NCI-H1105 (cell line): ENCODE results near the gene GPAT3.
A peak's percentile ranks its signal among the peaks of the same experiment; 100 is the strongest.
"Not testable (repeated sequence)": the region's sequence is repeated elsewhere in the genome, so short reads cannot be mapped to it uniquely, and the experiment has no call there.

Experiments used
- DNase-seq: peaks from one replicate; lab custom pipeline; 2025; lab: John Stamatoyannopoulos, UW

The GPAT3 gene

DNA sequence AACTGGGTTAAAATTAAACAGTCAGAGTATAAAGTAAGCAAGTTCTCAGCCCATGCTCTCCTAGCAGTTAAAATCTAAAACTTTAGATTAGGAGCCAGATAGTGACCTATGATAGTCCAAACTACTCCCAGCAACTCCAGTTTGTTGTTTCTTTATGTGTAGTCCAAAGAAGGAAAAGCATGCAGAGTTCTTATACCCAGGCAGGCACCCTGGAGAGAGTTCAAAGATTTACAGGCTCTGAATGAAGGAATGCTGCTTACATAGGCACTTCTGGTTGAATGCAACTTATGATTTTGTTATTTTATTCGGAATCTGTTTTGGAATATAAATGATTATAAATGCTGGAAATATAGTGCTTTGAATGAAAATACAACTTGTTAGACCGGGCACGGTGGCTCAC, 67.2 kb downstream of the GPAT3 start:
- DNase-seq = no peak

DNA sequence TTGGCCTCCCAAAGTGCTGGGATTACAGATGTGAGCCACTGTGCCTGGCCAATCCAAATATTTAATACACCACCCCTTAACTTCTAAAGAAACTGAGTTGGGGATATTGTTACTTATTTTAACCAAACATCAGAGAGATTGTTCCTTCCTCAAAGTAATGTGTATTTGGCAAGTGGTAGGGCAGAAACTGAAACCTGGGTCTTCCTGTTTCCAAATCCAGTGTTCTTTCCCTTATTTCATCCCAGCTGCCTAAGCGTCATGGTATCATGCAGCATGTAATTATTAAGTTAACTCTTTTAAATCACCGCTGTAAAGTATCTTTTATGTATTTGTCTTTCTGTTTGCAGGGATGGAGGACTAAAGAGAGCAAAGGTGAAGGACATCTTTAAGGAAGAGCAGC, 68.4 kb downstream of the GPAT3 start:
- DNase-seq = no peak

DNA sequence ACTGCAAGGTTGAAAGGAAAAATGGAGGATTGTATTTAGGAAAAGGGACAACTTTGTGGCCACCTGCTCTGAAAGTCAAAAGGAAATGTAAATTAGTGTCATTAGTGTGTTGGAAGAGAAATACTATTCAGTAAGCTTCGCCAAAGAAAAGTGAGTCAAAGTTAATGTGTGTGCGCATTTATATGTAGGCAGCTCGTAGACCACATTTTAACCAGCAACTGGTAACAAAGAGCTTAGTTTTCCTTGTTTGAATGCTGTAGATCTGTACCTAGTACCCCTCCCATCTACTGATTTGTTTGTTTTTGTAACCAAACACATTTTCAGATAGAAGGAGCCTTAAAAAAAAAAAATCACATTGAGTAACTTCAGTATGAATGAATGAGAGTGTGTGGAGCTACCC, 69.3 kb downstream of the GPAT3 start:
- DNase-seq = no peak

DNA sequence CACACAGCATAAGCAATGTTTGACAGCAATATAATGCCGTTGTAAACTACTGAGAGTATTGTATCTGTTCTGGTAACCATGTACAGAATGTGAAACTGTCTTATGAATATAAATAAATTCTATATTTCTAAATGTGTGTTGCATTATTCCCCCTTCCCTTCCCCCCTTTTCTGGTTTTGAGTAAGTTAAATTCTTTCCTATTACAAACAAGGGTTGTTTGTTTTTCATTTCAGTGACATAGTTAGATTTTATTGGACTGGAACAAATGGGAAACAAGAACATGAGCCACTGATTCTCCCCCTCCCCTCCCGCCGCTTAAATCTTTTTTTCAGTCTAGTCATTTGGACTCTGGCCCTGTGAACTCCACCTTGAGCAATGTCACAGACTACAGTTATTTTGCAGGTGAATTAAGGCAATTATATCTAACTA, 69.8 kb downstream of the GPAT3 start:
- no peak for DNase-seq

DNA sequence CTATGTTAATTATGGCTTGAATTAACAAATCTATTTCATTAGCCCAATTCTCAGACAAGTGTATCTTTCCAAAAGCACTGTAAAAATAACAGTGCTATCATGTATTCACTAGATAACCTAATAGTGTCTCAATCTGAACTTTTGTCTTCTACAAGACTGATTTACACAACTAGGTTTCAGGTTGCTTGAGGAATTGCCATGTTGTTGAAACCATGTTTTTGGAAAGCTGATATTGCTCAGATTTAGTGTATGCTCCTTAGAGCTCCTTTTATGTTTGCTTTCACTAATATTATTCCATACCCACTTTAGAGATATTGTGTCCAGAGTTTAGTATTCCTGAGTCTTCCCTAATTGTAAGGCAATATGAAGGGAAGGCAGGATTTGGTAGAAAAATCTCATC, 70.6 kb downstream of the GPAT3 start:
- no peak for DNase-seq

DNA sequence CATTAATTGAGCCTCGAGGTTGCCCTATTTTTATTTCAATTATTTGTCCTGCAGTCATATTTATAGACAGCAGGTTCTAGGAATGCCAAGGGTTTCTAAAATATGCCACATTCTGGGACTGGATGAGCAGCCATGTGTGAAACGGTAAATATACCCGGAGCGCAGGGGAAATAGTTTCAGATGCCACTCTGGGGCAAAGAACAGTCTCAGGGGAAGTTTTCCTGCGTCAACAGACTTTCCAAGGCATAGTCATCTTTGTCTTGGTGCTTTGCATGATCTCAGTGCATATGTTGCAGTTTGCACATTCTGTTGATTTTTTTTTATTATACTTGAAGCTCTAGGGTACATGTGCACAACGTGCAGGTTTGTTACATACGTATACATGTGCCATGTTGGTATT, 71.0 kb downstream of the GPAT3 start:
- DNase-seq = no peak

DNA sequence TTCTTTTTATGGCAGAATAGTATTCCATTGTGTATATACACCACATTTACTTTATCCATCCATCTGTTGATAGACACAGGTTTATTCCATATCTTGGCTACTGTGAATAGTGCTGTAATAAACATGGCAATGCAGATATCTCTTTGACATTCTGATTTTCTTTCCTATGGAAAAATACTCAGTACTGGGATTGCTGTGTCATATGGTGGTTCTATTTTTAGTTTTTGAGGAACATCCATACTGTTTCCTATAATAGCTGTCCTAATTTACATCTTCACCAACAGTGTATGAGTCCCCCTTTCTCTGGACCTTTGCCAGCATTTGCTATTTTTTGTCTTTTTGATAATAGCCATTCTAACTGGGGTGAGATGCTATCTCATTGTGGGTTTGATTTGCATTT, 73.5 kb downstream of the GPAT3 start:
- no peak for DNase-seq

DNA sequence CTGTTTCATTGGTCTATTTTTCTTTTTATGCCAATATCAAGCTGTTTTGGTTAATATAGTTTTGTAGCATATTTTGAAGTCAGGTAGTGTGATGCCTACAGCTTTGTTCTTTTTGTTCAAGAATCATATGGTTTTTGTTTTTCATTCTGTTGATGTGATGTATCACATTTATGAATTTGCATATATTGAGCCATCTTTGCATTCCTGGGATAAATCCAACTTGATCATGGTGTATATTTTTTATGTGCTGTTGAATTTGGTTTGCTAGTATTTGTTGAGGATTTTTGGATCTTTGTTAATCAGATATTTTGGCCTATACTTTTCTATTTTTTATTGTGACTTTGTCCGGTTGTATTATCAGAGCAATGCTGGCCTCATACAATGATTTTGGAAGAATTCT, 74.8 kb downstream of the GPAT3 start:
- no peak for DNase-seq

DNA sequence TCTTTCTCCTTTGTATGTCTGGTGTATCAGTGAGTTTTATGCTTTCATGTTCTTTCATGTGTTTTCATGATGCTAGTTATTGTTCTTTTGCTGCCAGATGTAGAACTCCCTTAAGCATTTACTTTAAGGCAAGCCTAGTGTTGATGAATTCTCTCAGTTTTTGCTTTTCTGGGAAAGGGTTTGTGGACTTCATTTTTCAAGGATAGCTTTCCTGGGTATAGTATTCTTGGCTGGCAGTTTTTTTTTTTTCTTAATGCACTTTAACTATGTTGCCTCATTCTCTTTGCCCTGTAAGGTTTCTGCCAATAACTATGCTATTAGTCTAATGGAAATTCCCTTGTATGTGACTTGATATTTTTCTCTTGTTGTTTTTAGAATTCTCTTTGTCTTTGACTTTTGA, 77.1 kb downstream of the GPAT3 start:
- no peak for DNase-seq

DNA sequence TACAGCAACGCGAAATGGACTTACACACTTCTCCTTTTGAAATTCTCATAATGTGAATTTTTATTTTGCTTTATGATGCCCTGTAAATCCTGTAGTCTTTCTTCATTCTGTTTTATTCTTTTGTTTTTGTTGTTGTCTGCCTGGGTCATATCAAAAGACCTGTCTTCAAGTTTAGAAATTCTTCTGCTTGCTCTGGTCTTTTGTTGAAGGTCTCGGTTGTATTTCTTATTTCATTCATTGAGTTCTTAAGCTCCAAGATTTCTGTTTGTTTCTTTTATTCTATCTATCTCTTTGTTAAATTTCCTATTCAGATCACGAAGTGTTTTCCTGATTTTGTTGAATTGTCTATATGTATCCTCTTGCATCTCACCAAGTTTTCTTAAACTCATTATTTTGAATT, 78.1 kb downstream of the GPAT3 start:
- no peak for DNase-seq

DNA sequence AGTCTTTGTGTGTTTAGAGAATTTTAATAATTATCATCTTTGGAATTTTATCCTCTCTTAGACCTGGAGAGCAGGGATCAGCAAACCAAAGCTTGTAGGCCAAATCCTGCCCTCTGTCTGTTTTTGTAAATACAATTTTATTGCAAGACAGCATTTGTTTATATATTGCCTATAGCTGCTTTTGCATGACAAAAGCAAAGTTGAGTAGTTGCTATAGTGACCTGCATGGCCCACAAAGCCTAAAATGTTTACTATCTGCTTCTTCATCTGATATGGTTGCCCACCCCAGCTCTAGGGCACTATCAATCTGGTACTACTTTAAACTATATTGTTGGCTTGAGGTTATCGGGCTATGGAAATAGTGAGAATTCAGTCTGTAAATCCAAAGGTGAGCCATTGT, 80.3 kb downstream of the GPAT3 start:
- DNase-seq = no peak

DNA sequence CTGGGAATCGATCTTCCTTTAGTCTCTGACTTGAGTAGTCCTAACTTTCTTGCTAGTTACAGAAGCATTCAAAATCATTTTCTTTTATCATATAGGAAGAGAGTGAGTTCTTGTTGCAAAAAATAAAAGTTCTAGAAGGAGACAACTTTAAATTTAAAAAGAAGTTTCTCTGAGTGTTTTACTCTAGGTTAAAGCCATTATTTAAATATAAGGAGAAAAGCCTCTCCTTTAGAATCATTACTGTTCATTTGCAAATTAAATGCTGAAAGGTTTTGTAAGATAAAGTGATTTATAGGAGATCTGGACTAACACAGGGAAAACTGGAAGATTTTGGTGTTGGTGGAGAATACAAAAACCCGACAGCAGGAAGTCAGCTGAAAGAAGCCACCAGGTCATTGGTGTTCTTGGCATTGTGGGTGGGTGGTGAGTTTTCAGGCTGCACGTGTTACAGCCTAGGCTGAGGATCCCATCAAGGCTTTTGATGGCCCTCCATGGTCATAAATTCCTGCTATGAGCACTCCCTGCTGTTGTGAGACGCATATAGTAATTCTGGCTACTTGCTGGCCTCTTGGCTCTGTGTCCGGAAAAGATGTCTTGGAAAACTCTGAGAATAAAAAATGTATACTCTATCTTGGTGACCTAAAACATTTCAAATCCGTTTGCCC, 81.6 kb downstream of the GPAT3 start:
- no peak for DNase-seq

DNA sequence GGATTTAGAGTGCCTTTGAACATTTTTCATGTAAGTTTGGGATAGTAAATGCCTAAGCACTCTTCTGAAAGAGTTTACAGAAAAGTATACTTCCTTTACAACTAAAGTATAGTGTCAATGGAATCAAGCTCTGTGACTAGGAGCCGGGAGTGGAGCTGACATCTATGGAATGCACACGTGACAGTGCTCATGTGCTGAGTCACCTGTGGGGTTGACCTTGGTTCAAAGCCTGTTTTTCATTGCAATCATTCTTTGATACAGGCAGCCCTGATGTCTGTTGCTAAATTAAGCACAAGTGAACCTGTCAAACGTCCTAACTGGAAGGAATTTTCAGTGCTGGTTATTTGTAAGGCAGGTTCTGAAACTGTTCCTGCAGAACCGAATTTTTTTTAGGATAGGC, 82.5 kb downstream of the GPAT3 start:
- no peak for DNase-seq

DNA sequence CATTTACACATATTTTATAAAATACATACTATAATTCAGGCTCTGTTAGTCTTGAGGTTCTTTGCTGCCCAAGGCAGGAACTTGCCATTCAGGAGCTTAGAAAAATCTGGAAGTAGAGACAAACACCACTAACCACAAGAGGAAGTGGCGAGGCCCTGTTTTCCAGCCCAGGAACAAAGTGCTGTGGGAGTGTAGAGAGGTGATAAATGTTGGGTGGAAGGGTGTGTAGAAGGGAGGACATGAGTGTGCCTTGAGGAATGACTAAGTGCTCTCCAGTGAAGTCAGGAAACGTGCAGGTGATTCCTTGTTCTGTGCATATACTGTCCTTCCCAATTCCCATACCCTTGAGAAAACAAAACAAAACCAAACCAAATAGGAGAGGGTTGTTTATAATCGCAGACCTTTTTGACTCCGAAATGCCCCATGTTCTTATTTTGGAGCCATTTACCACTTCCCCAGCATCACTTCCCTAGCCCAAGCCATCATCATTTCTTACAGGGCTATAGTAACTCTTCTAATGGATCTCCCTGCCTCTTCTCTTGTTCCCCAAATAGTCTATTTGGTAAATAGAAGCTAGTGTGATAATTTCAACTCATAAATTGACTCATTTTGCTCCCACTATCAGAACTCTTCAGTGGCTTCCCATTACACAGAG, 83.2 kb downstream of the GPAT3 start:
- DNase-seq = no peak

DNA sequence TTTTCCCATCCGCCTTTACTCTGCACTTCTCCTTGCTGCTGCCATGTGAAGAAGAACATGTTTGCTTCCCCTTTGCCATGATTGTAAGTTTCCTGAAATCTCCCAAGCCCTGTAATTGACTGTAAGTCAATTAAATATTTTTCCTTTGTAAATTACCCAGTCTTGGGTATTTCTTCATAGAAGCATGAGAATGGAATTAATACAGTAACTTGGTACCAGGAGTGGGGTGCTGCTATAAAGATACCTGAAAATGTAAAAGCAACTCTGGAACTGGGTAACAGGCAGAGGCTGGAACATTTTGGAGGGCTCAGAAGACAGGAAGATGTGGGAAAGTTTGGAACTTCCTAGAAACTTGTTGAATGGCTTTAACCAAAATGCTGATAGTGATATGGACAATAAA, 86.2 kb downstream of the GPAT3 start:
- DNase-seq = not testable (repeated sequence)

DNA sequence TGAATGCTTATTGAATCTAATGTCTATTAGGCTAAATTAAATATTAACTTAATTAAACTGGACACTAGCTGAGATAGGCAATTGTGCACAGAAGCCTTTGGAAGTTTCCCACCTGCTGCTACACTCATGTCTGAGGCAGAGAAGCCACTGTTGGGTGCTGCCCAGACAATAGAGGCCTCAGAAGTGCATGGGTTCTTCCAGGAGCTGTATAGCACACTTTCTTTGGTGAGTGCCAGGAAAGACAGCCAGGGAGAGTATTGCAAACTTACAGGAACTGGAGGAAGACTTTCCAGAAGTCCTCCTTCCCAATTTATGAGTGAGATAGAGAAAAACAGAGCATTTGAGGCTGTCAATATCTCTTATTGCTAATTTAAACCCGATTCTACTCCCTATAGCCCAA, 89.9 kb downstream of the GPAT3 start:
- no peak for DNase-seq

DNA sequence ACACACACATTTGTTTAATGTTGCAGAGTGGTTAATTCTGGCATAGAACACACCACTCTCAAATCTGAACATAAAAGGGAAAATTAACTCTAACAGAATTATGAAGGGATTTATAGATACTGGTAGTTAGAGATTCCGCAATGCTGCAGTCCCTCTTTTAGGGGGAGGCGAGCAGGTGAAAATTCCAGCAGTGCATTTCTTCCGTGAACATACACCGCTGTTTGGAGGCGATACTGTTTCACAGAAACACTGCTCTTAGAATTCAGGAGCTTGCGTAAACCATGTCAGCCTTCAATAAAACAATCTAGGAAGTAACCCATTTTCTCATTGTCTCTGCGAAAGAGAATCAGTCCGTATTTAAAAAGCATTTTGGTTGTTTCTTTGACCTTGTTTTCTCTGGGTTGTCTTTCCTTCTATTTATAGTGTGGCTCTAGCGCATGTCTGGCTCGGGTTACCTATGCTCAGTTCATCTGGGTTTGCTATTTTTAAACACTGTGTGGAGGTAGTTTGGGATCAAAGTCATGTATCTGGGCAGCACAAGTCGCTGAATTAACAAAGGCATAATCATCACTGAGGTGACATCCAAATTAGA, 90.4 kb downstream of the GPAT3 start:
- DNase-seq = no peak

DNA sequence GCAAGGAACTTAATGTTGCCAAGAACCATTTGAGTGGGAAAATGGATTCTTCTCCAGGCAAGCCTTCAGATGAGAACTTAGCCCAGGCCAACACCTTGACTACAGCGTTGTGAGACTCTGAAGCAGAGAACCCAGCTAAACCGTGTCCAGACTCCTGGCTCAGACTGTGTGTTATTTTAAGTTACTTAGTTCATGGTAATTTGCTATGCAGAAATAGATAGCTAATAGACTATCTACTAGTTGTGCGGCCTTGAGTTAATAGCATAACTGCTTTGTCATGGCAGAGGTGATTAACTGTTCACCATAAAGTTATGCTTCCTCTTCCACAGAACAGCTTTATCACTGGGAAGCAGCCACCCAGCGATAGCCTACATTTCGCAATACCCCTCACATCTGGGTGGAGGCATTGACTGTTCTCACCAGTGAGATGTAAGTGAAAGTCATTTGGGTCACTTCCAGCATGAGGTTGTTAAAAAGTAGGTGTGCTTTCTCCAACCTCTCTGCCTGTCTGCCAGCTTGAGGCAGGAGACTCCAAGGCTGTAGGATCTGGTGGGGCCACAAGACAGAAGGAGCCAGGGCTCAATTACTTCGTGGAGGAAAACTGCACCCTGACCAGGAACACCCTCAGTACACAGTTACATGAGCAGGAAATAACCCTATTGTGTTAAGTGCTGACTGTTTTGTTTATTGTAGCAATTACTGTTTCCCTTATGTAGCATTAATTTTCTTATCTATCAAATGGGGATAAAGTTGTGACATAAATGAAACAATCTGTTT, 94.2 kb downstream of the GPAT3 start:
- DNase-seq = no peak

DNA sequence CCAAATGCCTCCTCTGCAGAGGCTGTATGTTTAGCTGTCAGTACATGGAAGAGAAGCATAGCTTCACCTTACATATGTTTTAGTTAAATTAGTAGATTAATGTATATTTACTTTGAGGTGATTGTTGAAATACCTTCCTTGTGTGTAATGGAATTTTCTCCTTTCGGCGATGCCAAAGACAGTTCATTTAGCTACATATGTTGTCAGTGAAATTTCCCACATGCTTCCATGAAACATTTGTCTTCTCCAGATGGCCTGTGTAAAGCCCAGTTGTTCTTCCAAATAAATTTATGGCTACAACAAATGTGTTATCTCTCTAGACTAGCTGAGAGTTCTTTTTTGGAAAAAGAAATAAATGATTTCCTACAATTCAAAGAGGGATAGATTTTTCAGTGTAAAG, 95.2 kb downstream of the GPAT3 start:
- no peak for DNase-seq

DNA sequence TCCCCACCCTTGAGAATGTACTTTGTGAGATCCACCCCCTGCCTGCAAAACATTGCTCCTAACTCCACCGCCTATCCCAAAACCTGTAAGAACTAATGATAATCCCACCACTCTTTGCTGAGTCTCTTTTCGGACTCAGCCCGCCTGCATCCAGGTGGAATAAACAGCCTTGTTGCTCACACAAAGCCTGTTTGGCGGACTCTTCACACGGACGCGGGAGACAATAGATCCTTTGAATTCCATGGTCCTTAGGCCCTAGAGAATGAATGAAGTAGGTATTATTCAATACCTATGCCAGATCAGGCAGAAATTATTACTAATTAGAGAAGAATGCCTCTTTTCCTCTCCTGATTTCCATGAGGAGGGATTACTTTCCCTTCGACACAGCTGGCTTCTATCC, 101.0 kb downstream of the GPAT3 start:
- no peak for DNase-seq

DNA sequence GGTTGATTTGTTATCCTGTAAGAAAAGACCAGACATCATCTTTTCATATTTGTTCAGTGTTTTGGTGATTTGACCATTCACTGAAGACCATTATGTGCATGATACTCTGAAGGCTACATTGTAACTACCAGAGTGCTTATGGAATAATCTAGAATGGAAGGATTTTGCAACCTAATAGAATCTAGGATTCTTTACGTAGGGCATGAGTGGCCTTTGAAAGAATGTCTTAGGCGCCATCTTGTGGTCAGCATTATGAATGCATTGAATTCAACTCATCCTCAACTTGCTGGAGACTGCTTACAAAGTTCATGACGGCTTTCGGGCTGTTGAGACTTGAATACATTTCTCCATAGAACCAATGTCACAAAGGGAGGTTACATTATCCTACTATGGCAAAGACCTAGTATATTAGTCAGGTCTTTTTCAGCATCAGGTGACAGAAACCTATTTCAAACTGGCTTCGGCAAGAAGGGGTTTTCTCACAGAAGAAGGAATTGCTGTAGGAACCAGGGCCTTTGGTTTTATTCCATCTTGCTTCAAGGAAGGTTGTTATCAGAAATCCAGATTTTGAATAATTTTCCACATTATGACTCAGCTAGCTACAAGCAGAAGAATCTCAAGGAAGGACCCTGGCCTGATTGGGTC, 104.1 kb downstream of the GPAT3 start:
- peak; percentile 4 for DNase-seq

DNA sequence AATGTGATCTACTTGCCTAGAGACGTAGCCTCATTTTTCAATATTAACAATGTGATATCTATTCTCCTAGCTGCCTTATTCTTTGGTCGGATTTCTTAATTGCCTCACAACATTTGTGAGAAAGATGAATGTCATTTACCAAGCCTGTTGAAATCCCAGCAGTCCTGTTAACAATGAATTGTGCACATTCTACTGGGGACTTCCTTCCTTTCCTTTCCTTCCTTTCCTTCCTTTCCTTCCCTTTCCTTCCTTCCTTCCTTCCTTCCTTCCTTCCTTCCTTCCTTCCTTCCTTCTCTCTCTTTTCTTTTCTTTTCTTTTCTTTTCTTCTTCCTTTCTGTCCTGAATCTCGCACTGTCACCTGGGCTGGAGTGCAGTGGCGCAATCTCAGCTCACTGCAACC, 107.1 kb downstream of the GPAT3 start:
- DNase-seq = no peak
